HepG2 (cell line): ENCODE results near the gene CEBPB. TPM values are rescaled to one million over a fixed set of nuclear protein-coding genes. Genes with fewer than 3 reads are reported as not detected.

ENCODE experiments used
- CHCHD3 ChIP-seq: sonication (generic); formaldehyde crosslinking; IDR thresholded peaks from 2 replicates; pipeline ENCODE4 v1.8.0; 2022; ENCODE audit warnings: mild to moderate bottlenecking, missing genetic modification reagents, moderate library complexity
- CREB3 ChIP-seq: sonication (generic); formaldehyde crosslinking; IDR thresholded peaks from 2 replicates; pipeline ENCODE4 v1.5.0; 2020; ENCODE audit warnings: missing genetic modification reagents
- HDAC6 ChIP-seq: fragments of 200-600 bp; sonication (generic); IDR thresholded peaks from 2 replicates; pipeline ENCODE4 v1.7.0; 2017; ENCODE audit warnings: mild to moderate bottlenecking, antibody characterized with exemption, low read length, low read depth
- ISX ChIP-seq: sonication (generic); formaldehyde crosslinking; conservative IDR thresholded peaks from 2 replicates; pipeline ENCODE4 v1.5.0; 2020; ENCODE audit warnings: missing genetic modification reagents
- KLF12 ChIP-seq: sonication (generic); formaldehyde crosslinking; IDR thresholded peaks from 2 replicates; pipeline ENCODE4 v1.4.0; 2020; ENCODE audit warnings: missing genetic modification reagents, borderline replicate concordance
- KLF15 ChIP-seq: sonication (generic); formaldehyde crosslinking; IDR thresholded peaks from 2 replicates; pipeline ENCODE4 v1.8.1; 2023; ENCODE audit warnings: borderline replicate concordance, mild to moderate bottlenecking, inconsistent platforms, missing genetic modification reagents, mixed read lengths
- MAFK ChIP-seq, 2 experiments: IDR thresholded peaks in 1 of 2; conservative IDR thresholded peaks in 1 of 2; 2 replicates each; pipeline ENCODE4 v1.6.1; 2011; ENCODE audit warnings: improper control_type of control experiment in 2 of 2, low read length in 2 of 2
- MEIS2 ChIP-seq: sonication (generic); formaldehyde crosslinking; IDR thresholded peaks from 2 replicates; pipeline ENCODE4 v1.9.0; 2021; ENCODE audit warnings: mild to moderate bottlenecking, missing genetic modification reagents
- MNT ChIP-seq: fragments of 450-650 bp; IDR thresholded peaks from 2 replicates; pipeline ENCODE4 v1.6.1; 2016
- MYPOP ChIP-seq: sonication (generic); formaldehyde crosslinking; IDR thresholded peaks from 2 replicates; pipeline ENCODE4 v1.8.1; 2023; ENCODE audit warnings: mild to moderate bottlenecking, moderate library complexity, missing genetic modification reagents
- NFE2 ChIP-seq: sonication (generic); formaldehyde crosslinking; IDR thresholded peaks from 2 replicates; pipeline ENCODE4 v1.4.0; 2020; ENCODE audit warnings: missing genetic modification reagents
- PCBP2 ChIP-seq: fragments of 200-400 bp; formaldehyde crosslinking; optimal IDR thresholded peaks from 2 replicates; pipeline ENCODE3; 2018; ENCODE audit warnings: low read length, low read depth; ENCODE audit not compliant: poor library complexity, severe bottlenecking
- SALL1 ChIP-seq: sonication (generic); formaldehyde crosslinking; IDR thresholded peaks from 2 replicates; pipeline ENCODE4 v1.8.0; 2022; ENCODE audit warnings: mild to moderate bottlenecking, missing genetic modification reagents
- SP140L ChIP-seq: sonication (generic); formaldehyde crosslinking; IDR thresholded peaks from 2 replicates; pipeline ENCODE4 v1.4.0; 2020; ENCODE audit warnings: missing genetic modification reagents, borderline replicate concordance
- SRY ChIP-seq: sonication (generic); formaldehyde crosslinking; IDR thresholded peaks from 2 replicates; pipeline ENCODE4 v1.8.0; 2022; ENCODE audit warnings: mild to moderate bottlenecking, missing genetic modification reagents
- TAF15 ChIP-seq: fragments of 200-400 bp; formaldehyde crosslinking; IDR thresholded peaks from one replicate; pipeline ENCODE4 v1.6.1; 2018; ENCODE audit warnings: mild to moderate bottlenecking, low read depth, low read length; ENCODE audit not compliant: poor library complexity, severe bottlenecking
- ZFP41 ChIP-seq: sonication (generic); formaldehyde crosslinking; IDR thresholded peaks from 2 replicates; pipeline ENCODE4 v1.4.0; 2020; ENCODE audit warnings: mild to moderate bottlenecking, missing genetic modification reagents, borderline replicate concordance
- ZNF335 ChIP-seq: sonication (generic); formaldehyde crosslinking; IDR thresholded peaks from 2 replicates; pipeline ENCODE4 v1.4.0; 2020; ENCODE audit warnings: missing genetic modification reagents
- ZNF556 ChIP-seq: sonication (generic); formaldehyde crosslinking; IDR thresholded peaks from 2 replicates; pipeline ENCODE4 v1.4.0; 2020; ENCODE audit warnings: mild to moderate bottlenecking, missing genetic modification reagents, borderline replicate concordance
- polyA plus RNA-seq, 8 experiments: library from polyadenylated mRNA; depleted of rRNA in 3 of 8; stranded (reverse) in 7 of 8; unstranded in 1 of 8; fragments of >200 nt; fragmentation: Illumina TruSeq in 4 of 8; extraction: Trizol in 4 of 8; gene quantifications; 2 replicates each; pipeline versions ENCODE4 v1.2.1 to v1.2.3, GENCODE V29; 2011 to 2016; ENCODE audit warnings: low read depth in 4 of 8, missing spikeins in 1 of 8, mixed read lengths in 1 of 8; ENCODE audit not compliant: insufficient read depth in 1 of 8
- total RNA-seq, 5 experiments: library from RNA; depleted of rRNA; stranded (reverse); fragments of >200 nt; fragmentation: Illumina TruSeq; extraction: Trizol; gene quantifications; 2 replicates each; pipeline ENCODE4 v1.2.3, GENCODE V29; 2016; ENCODE audit warnings: low read depth in 1 of 5
- TF ChIP-seq, protein P1 (sequence below), 2 experiments: sonication (generic) in 1 of 2; formaldehyde crosslinking in 1 of 2; IDR thresholded peaks; 2 replicates each; pipeline versions ENCODE4 v1.4.0 to v1.6.1; 2018 to 2020; ENCODE audit warnings: missing genetic modification reagents in 2 of 2, borderline replicate concordance in 1 of 2, low read depth in 1 of 2, mild to moderate bottlenecking in 1 of 2, missing biosample characterization in 1 of 2

The CEBPB gene
- total and polyA plus RNA-seq, 2 of the 13 experiments (the other 11 are each of a cell fraction or from before 2014, with no cell fraction given): 18.5 to 28.2 TPM

- TF ChIP-seq ZFP41 (CRISPR knock-in tag) (peak; percentile 95), ZNF335 (CRISPR knock-in tag) (peak; percentile 72; the same call in 1 of the 2 replicates), MNT (no peak), NFE2 (no peak), SRY (CRISPR knock-in tag) (peak; percentile 99), KLF15 (CRISPR knock-in tag) (peak; percentile 98), CREB3 (peak; percentile 97; the same call in 1 of the 2 replicates), TAF15 (no peak), PCBP2 (no peak), KLF12 (CRISPR knock-in tag) (peak; percentile 73), MEIS2 (CRISPR knock-in tag) (peak; percentile 97), SP140L (CRISPR knock-in tag) (peak; percentile 89; the same call in 1 of the 2 replicates), ZNF556 (peak; percentile 65; the same call in 1 of the 2 replicates), CHCHD3 (CRISPR knock-in tag) (peak; percentile 90; the same call in 1 of the 2 replicates), MYPOP (CRISPR knock-in tag) (peak; percentile 96), ISX (CRISPR knock-in tag) (peak; percentile 89; the same call in 1 of the 2 replicates), SALL1 (peak; percentile 94), MAFK (conservative IDR thresholded peaks at IDR 0.05 in 1 of 2, IDR thresholded peaks at IDR 0.05 in 1 of 2; ENCODE audit: low read length in 2 of 2) (peak in 1 of 2 experiments; percentile 35; a peak in 1 of 4 replicates), HDAC6 (no peak)
- TF ChIP-seq, protein P1, sequence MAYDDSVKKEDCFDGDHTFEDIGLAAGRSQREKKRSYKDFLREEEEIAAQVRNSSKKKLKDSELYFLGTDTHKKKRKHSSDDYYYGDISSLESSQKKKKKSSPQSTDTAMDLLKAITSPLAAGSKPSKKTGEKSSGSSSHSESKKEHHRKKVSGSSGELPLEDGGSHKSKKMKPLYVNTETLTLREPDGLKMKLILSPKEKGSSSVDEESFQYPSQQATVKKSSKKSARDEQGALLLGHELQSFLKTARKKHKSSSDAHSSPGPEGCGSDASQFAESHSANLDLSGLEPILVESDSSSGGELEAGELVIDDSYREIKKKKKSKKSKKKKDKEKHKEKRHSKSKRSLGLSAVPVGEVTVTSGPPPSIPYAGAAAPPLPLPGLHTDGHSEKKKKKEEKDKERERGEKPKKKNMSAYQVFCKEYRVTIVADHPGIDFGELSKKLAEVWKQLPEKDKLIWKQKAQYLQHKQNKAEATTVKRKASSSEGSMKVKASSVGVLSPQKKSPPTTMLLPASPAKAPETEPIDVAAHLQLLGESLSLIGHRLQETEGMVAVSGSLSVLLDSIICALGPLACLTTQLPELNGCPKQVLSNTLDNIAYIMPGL (CRISPR knock-in tag; IDR thresholded peaks at IDR 0.05; ENCODE audit: borderline replicate concordance in 1 of 2, low read depth in 1 of 2): peak; percentile 84 to 85
These were observed 36.9 kb upstream of the CEBPB start, which contains the start of gene PEDS1 (continued) for GRCh38 chr20:50153500-50154377.
